PC-3 (cell line): ENCODE results near the gene OR5B12.

Experiments
- EZH2 ChIP-seq: fragments of 300-600 bp; sonication (generic); IDR thresholded peaks from one replicate; pipeline ENCODE4 v1.6.1; 2017; ENCODE audit warnings: antibody characterized with exemption, mild to moderate bottlenecking, low read length; ENCODE audit not compliant: unreplicated experiment
- EZH2phosphoT487 ChIP-seq: fragments of 300-600 bp; sonication (generic); IDR thresholded peaks from 2 replicates; pipeline ENCODE4 v1.6.1; 2018; ENCODE audit warnings: mild to moderate bottlenecking, antibody characterized with exemption, low read length, borderline replicate concordance
- TF ChIP-seq, protein P1 (sequence below): fragments of 300-600 bp; sonication (generic); conservative IDR thresholded peaks from 2 replicates; pipeline ENCODE4 v1.5.1; 2017; ENCODE audit warnings: antibody characterized with exemption, low read depth, mild to moderate bottlenecking, low read length

DNA sequence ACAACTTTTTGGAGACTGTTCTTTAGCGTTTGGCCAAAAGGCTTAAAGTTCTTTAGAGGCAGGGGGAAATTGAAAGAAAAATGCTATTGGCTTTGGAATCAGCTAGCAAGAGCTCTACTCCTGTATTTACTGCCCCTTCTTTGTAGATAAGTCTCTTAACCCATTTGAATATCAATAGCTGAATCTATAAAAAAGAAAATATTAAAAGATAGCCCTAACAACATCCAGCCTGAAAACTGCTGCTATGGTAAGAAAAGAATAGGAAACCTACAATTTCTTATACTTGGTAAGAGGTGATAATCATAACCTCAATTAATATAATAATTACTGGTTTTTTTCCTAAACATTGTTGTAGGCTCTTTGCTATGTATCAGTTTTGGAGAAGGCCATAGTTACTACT lies at the start of gene OR5B12:
- TF ChIP-seq, protein P1, sequence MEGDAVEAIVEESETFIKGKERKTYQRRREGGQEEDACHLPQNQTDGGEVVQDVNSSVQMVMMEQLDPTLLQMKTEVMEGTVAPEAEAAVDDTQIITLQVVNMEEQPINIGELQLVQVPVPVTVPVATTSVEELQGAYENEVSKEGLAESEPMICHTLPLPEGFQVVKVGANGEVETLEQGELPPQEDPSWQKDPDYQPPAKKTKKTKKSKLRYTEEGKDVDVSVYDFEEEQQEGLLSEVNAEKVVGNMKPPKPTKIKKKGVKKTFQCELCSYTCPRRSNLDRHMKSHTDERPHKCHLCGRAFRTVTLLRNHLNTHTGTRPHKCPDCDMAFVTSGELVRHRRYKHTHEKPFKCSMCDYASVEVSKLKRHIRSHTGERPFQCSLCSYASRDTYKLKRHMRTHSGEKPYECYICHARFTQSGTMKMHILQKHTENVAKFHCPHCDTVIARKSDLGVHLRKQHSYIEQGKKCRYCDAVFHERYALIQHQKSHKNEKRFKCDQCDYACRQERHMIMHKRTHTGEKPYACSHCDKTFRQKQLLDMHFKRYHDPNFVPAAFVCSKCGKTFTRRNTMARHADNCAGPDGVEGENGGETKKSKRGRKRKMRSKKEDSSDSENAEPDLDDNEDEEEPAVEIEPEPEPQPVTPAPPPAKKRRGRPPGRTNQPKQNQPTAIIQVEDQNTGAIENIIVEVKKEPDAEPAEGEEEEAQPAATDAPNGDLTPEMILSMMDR = no peak
- TF ChIP-seq EZH2 (no peak), EZH2phosphoT487 (no peak)
